ENCODE measurements around the gene FAM72B. TPM values are rescaled to one million over a fixed set of nuclear protein-coding genes. Genes with fewer than 3 reads are reported as not detected.
"Not testable (repeated sequence)": the region's sequence is repeated elsewhere in the genome, so short reads cannot be mapped to it uniquely, and the experiment has no call there.

FAM72B gene
- total RNA-seq, 1 experiment from 2014 or later, result 0.27 TPM

- H3K9me3 ChIP-seq; POLR2A ChIA-PET; H3K27me3 ChIP-seq (replicated peaks; ENCODE audit: control insufficient read depth, insufficient read depth, low read length); H3K27ac Mint-ChIP-seq (ENCODE audit: unreplicated experiment); H3K36me3 ChIP-seq (ENCODE audit: control insufficient read depth, insufficient read depth, low read length); BruUV-seq (replicated peaks); H3K4me1 ChIP-seq; H3K36me3 Mint-ChIP-seq (ENCODE audit: insufficient read depth, unreplicated experiment); DNase-seq; intact Hi-C loops (cut with micrococcal nuclease; ENCODE audit: unreplicated experiment); H3K4me3 Mint-ChIP-seq (ENCODE audit: unreplicated experiment); H3K4me3 ChIP-seq (ENCODE audit: low read depth, low read length); CTCF ChIA-PET; H3K9me3 Mint-ChIP-seq (ENCODE audit: unreplicated experiment); H3K27me3 Mint-ChIP-seq (ENCODE audit: insufficient read depth, unreplicated experiment); H3K4me1 Mint-ChIP-seq (ENCODE audit: low read depth, unreplicated experiment): not testable (repeated sequence)
These were observed 15.6 kb upstream of the FAM72B start for GRCh38 chr1:121199763-121200162.

- POLR2A ChIA-PET; H3K36me3 Mint-ChIP-seq (ENCODE audit: insufficient read depth, unreplicated experiment); H3K4me1 ChIP-seq; H3K4me1 Mint-ChIP-seq (ENCODE audit: low read depth, unreplicated experiment); H3K4me3 Mint-ChIP-seq (ENCODE audit: unreplicated experiment); H3K9me3 ChIP-seq; H3K27me3 ChIP-seq (replicated peaks; ENCODE audit: control insufficient read depth, insufficient read depth, low read length); H3K27me3 Mint-ChIP-seq (ENCODE audit: insufficient read depth, unreplicated experiment); intact Hi-C loops (cut with micrococcal nuclease; ENCODE audit: unreplicated experiment); DNase-seq; H3K27ac Mint-ChIP-seq (ENCODE audit: unreplicated experiment); H3K4me3 ChIP-seq (ENCODE audit: low read depth, low read length); CTCF ChIA-PET; H3K9me3 Mint-ChIP-seq (ENCODE audit: unreplicated experiment); H3K36me3 ChIP-seq (ENCODE audit: control insufficient read depth, insufficient read depth, low read length); BruUV-seq (replicated peaks): not testable (repeated sequence)
These were observed 13.1 kb upstream of the FAM72B start for GRCh38 chr1:121197095-121197882.

GRCh38 chr1:121192512-121192911 lies 8.4 kb upstream of the FAM72B start:
- H3K4me3 Mint-ChIP-seq (ENCODE audit: unreplicated experiment); H3K4me1 Mint-ChIP-seq (ENCODE audit: low read depth, unreplicated experiment); H3K9me3 Mint-ChIP-seq (ENCODE audit: unreplicated experiment); CTCF ChIA-PET; H3K36me3 Mint-ChIP-seq (ENCODE audit: insufficient read depth, unreplicated experiment); H3K27me3 Mint-ChIP-seq (ENCODE audit: insufficient read depth, unreplicated experiment); H3K9me3 ChIP-seq; intact Hi-C loops (cut with micrococcal nuclease; ENCODE audit: unreplicated experiment); H3K27me3 ChIP-seq (replicated peaks; ENCODE audit: control insufficient read depth, insufficient read depth, low read length); POLR2A ChIA-PET; H3K4me1 ChIP-seq; H3K27ac Mint-ChIP-seq (ENCODE audit: unreplicated experiment); H3K4me3 ChIP-seq (ENCODE audit: low read depth, low read length); DNase-seq; BruUV-seq (replicated peaks); H3K36me3 ChIP-seq (ENCODE audit: control insufficient read depth, insufficient read depth, low read length): not testable (repeated sequence)

- BruUV-seq (replicated peaks); H3K9me3 ChIP-seq; H3K4me3 ChIP-seq (ENCODE audit: low read depth, low read length); H3K4me1 ChIP-seq; intact Hi-C loops (cut with micrococcal nuclease; ENCODE audit: unreplicated experiment); H3K9me3 Mint-ChIP-seq (ENCODE audit: unreplicated experiment); H3K4me1 Mint-ChIP-seq (ENCODE audit: low read depth, unreplicated experiment); H3K36me3 ChIP-seq (ENCODE audit: control insufficient read depth, insufficient read depth, low read length); H3K27me3 ChIP-seq (replicated peaks; ENCODE audit: control insufficient read depth, insufficient read depth, low read length); H3K27me3 Mint-ChIP-seq (ENCODE audit: insufficient read depth, unreplicated experiment); H3K36me3 Mint-ChIP-seq (ENCODE audit: insufficient read depth, unreplicated experiment); H3K27ac Mint-ChIP-seq (ENCODE audit: unreplicated experiment); POLR2A ChIA-PET; H3K4me3 Mint-ChIP-seq (ENCODE audit: unreplicated experiment); DNase-seq; CTCF ChIA-PET: not testable (repeated sequence)
These were observed 3.8 kb upstream of the FAM72B start for GRCh38 chr1:121187914-121188313.

- H3K36me3 ChIP-seq (ENCODE audit: control insufficient read depth, insufficient read depth, low read length); H3K4me1 ChIP-seq; H3K27me3 Mint-ChIP-seq (ENCODE audit: insufficient read depth, unreplicated experiment); BruUV-seq (replicated peaks); H3K9me3 ChIP-seq; DNase-seq; intact Hi-C loops (cut with micrococcal nuclease; ENCODE audit: unreplicated experiment); H3K9me3 Mint-ChIP-seq (ENCODE audit: unreplicated experiment); H3K4me1 Mint-ChIP-seq (ENCODE audit: low read depth, unreplicated experiment); H3K27me3 ChIP-seq (replicated peaks; ENCODE audit: control insufficient read depth, insufficient read depth, low read length); POLR2A ChIA-PET; H3K27ac Mint-ChIP-seq (ENCODE audit: unreplicated experiment); H3K4me3 ChIP-seq (ENCODE audit: low read depth, low read length); CTCF ChIA-PET; H3K4me3 Mint-ChIP-seq (ENCODE audit: unreplicated experiment); H3K36me3 Mint-ChIP-seq (ENCODE audit: insufficient read depth, unreplicated experiment): not testable (repeated sequence)
These were observed 2.1 kb upstream of the FAM72B start for GRCh38 chr1:121186191-121186590.

- H3K27me3 Mint-ChIP-seq (ENCODE audit: insufficient read depth, unreplicated experiment); H3K27me3 ChIP-seq (replicated peaks; ENCODE audit: control insufficient read depth, insufficient read depth, low read length); H3K9me3 ChIP-seq; CTCF ChIA-PET; H3K36me3 ChIP-seq (ENCODE audit: control insufficient read depth, insufficient read depth, low read length); H3K4me1 ChIP-seq; H3K36me3 Mint-ChIP-seq (ENCODE audit: insufficient read depth, unreplicated experiment); H3K4me1 Mint-ChIP-seq (ENCODE audit: low read depth, unreplicated experiment); BruUV-seq (replicated peaks); H3K27ac Mint-ChIP-seq (ENCODE audit: unreplicated experiment); intact Hi-C loops (cut with micrococcal nuclease; ENCODE audit: unreplicated experiment); H3K9me3 Mint-ChIP-seq (ENCODE audit: unreplicated experiment); H3K4me3 Mint-ChIP-seq (ENCODE audit: unreplicated experiment); H3K4me3 ChIP-seq (ENCODE audit: low read depth, low read length); DNase-seq; POLR2A ChIA-PET: not testable (repeated sequence)
These were observed 1.1 kb upstream of the FAM72B start for GRCh38 chr1:121185140-121185708.

GRCh38 chr1:121183867-121184266 lies 273 bp downstream of the FAM72B start:
- DNase-seq; H3K4me3 Mint-ChIP-seq (ENCODE audit: unreplicated experiment); H3K27me3 Mint-ChIP-seq (ENCODE audit: insufficient read depth, unreplicated experiment); POLR2A ChIA-PET; H3K36me3 ChIP-seq (ENCODE audit: control insufficient read depth, insufficient read depth, low read length); intact Hi-C loops (cut with micrococcal nuclease; ENCODE audit: unreplicated experiment); H3K4me1 ChIP-seq; BruUV-seq (replicated peaks); H3K9me3 Mint-ChIP-seq (ENCODE audit: unreplicated experiment); H3K27me3 ChIP-seq (replicated peaks; ENCODE audit: control insufficient read depth, insufficient read depth, low read length); CTCF ChIA-PET; H3K36me3 Mint-ChIP-seq (ENCODE audit: insufficient read depth, unreplicated experiment); H3K27ac Mint-ChIP-seq (ENCODE audit: unreplicated experiment); H3K9me3 ChIP-seq; H3K4me3 ChIP-seq (ENCODE audit: low read depth, low read length); H3K4me1 Mint-ChIP-seq (ENCODE audit: low read depth, unreplicated experiment): not testable (repeated sequence)

Measured in Caco-2 (cell line).